ENCODE data around the gene DNAJC30. TPM values are rescaled to one million over a fixed set of nuclear protein-coding genes. Genes with fewer than 3 reads are reported as not detected.

DNAJC30 gene
- total and polyA plus RNA-seq, 2 of the 8 experiments (the other 6 are each of a cell fraction or from before 2014, with no cell fraction given), result 6.1 to 6.3 TPM

DNA sequence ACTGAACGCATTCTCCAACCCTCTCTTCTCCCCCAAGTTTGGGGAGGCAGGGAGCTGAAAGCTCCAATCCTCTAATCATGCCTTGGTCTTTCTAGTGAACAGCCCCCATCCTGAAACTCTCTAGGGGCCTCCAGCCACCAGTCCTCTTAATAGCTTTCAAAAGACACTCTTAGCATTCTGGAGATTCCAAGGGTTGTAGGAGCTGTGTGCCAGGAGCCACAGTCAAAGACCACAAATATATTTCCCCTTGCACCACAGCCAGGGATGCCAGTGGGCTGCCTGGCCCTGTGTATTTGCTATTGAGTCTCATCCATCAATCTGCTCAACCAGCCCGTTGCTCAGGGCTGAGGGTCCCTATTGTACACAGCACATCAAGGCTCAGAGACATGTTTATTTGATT lies 40.4 kb downstream of the DNAJC30 start:
- Histone ChIP-seq H3K9ac (replicated peaks in 1 of 4; ENCODE audit: extremely low read depth in 1 of 4, low read depth in 3 of 4, low read length in 3 of 4) (no peak overlapping the region), H3K23me2 (ENCODE audit: low read depth, low read length) (peaks cover 8% of the 10 kb centered on the region; the same call in 1 of the 2 replicates), H3K56ac (replicated peaks; ENCODE audit: insufficient read length, low read depth, low read length) (no peak overlapping the region), H2AFZ (ENCODE audit: low read length) (no peak overlapping the region), H3K36me3 (ENCODE audit: control insufficient read depth in 2 of 4, insufficient read depth in 4 of 4, low read length in 3 of 4) (no peaks in the 10 kb centered on the region), H3K23ac (ENCODE audit: insufficient read length) (no peak overlapping the region), H2BK20ac (ENCODE audit: low read length) (no peak overlapping the region), H3K9me3 (ENCODE audit: insufficient read depth in 2 of 2, low read depth in 1 of 2, low read length in 1 of 2) (no peaks in the 10 kb centered on the region; a peak in 1 of 4 replicates), H4K5ac (ENCODE audit: insufficient read length, low read depth, low read length) (no peak overlapping the region), H2BK5ac (ENCODE audit: low read depth, low read length) (no peak overlapping the region), H2AK5ac (ENCODE audit: low read depth, low read length) (no peak overlapping the region), H3K4me1 (replicated peaks in 1 of 4; ENCODE audit: control insufficient read depth in 3 of 4, insufficient read depth in 4 of 4, low read length in 3 of 4) (peaks cover 0 to 10% (median 7%) of the 10 kb centered on the region in 4 experiments; a peak in 5 of 7 replicates), H3K27me3 (replicated peaks in 1 of 4; ENCODE audit: control insufficient read depth in 3 of 4, extremely low read depth in 1 of 4, insufficient read depth in 3 of 4, low read length in 3 of 4) (peaks cover 0 to 14% (median 10%) of the 10 kb centered on the region in 4 experiments; a peak in 5 of 7 replicates), H2BK15ac (ENCODE audit: low read length) (no peak overlapping the region), H2BK120ac (replicated peaks; ENCODE audit: low read depth, low read length) (no peak overlapping the region), H3K4me2 (ENCODE audit: insufficient read depth in 1 of 2, low read depth in 2 of 2, low read length in 2 of 2) (no peak overlapping the region), H3K18ac (ENCODE audit: extremely low read depth, low read length) (no peak overlapping the region), H4K8ac (ENCODE audit: extremely low read depth, insufficient read depth, low read length) (peak overlapping the region; percentile 28; the same call in 1 of the 2 replicates), H3K4me3 (ENCODE audit: extremely low read depth in 1 of 4, insufficient read depth in 2 of 4, low read depth in 3 of 4, low read length in 4 of 4) (no peak overlapping the region), H3K79me2 (ENCODE audit: control insufficient read depth in 1 of 2, insufficient read depth in 2 of 2, low read length in 2 of 2) (no peaks in the 10 kb centered on the region), H4K91ac (replicated peaks; ENCODE audit: insufficient read length, low read length) (no peak overlapping the region), H3K14ac (ENCODE audit: insufficient read length) (no peak overlapping the region), H2BK12ac (ENCODE audit: low read depth, low read length) (no peak overlapping the region), H3K27ac (ENCODE audit: low read depth, low read length) (no peak overlapping the region), H3K79me1 (ENCODE audit: low read depth, low read length) (no peaks in the 10 kb centered on the region), H4K20me1 (replicated peaks in 1 of 2; ENCODE audit: control insufficient read depth in 1 of 2, insufficient read depth in 2 of 2, low read length in 2 of 2) (no peaks in the 10 kb centered on the region), H3K4ac (replicated peaks; ENCODE audit: insufficient read length, low read depth, low read length) (no peak overlapping the region)
- CTCF ChIA-PET (ENCODE audit: partially characterized antibody), result interaction anchor here (0.9 to 8.4 kb wide), 5 partner anchors 10 to 83 kb away, joined by 4 to 86 read pairs (median 8); no protein-coding TSS in a partner anchor
- no peak for DNase-seq (ENCODE audit: low read depth in 1 of 2, low spot score in 2 of 2)
- POLR2A ChIA-PET (ENCODE audit: partially characterized antibody), result interaction anchor here (1.3 to 1.4 kb wide), 2 partner anchors 10 to 18 kb away, joined by 3 to 4 read pairs; partner anchors contain the start of gene MLXIPL
- 91% methylated on average over 2 of the region's 2 CpGs; no CpG with 5 or more reads in 1 of the 2 experiments for WGBS, 2 experiments (ENCODE audit: extremely low coverage in 1 of 2, insufficient coverage in 1 of 2, insufficient read length in 1 of 2, insufficient replicate concordance in 2 of 2, low coverage in 1 of 2, low lambda C conversion rate in 2 of 2, missing lambda C conversion rate in 1 of 2)
- no peak for FAIRE-seq
- TF ChIP-seq, protein P1, sequence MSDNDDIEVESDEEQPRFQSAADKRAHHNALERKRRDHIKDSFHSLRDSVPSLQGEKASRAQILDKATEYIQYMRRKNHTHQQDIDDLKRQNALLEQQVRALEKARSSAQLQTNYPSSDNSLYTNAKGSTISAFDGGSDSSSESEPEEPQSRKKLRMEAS (IDR thresholded peaks at IDR 0.05), result no peak
- TF ChIP-seq SRF (IDR thresholded peaks at IDR 0.05; ENCODE audit: low read depth, low read length) (no peak), TBP (IDR thresholded peaks at IDR 0.05; ENCODE audit: low read depth, low read length) (no peak), CTBP2 (IDR thresholded peaks at IDR 0.05; ENCODE audit: borderline replicate concordance, insufficient read depth, insufficient read length, low read length) (no peak), SAP30 (IDR thresholded peaks at IDR 0.05; ENCODE audit: insufficient read depth, insufficient replicate concordance, low read length) (no peak)
- TF ChIP-seq, protein P2, sequence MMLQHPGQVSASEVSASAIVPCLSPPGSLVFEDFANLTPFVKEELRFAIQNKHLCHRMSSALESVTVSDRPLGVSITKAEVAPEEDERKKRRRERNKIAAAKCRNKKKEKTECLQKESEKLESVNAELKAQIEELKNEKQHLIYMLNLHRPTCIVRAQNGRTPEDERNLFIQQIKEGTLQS (IDR thresholded peaks at IDR 0.05; ENCODE audit: insufficient read depth, low read depth, low read length), result no peak
